ENCODE results near the gene MTX1. TPM values are rescaled to one million over a fixed set of nuclear protein-coding genes. Genes with fewer than 3 reads are reported as not detected.
"Not testable (repeated sequence)": the region's sequence is repeated elsewhere in the genome, so short reads cannot be mapped to it uniquely, and the experiment has no call there.

MTX1 gene
- total and polyA plus RNA-seq, 2 donors (not counting 1 experiment from before 2014, with no cell fraction given): 42.2 to 46.6 TPM

DNA sequence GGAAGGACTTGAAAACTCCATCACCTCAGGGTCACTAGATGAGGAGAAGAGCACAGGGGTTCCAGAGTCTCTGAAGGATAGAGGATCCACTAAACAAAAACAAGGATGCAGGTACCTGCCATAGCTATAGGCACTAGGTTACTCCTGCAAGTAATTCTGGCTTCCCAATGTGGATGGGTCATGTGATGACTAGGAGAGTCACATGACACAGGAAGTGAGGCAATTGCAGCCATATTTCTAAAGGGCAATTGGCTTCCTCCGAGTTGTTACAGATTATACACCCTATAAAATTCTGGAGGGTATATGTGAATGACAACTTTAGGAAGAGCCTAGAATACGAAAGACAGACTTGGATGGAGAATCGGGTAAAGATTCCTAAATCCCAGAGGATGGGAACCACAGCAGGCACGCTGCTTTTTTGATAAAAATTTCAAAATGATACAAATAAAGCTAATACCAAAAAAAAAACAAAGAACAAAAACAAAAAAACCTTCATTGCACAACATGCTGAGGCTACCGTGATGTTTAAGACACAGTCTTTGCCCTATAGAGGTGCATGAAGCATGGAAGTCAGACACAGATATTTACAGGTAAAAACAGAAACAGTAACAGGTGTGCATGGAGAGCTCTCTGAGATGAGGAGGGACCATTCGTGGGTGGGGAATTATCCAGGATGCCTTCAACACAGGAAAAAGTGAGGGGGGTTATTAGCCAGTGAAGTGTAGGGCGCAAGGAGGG is 10.5 kb downstream of the MTX1 start:
- Histone ChIP-seq H2AFZ (ENCODE audit: low read length) (peak overlapping the region; percentile 30), H3K9me3 (ENCODE audit: control insufficient read depth, insufficient read depth, low read depth, low read length) (no peaks in the 10 kb centered on the region), H3K9ac (ENCODE audit: insufficient read depth, low read length) (no peak overlapping the region), H3K4me1 (ENCODE audit: control insufficient read depth, extremely low read depth, insufficient read depth, low read length) (peaks cover 1% of the 10 kb centered on the region), H4K20me1 (ENCODE audit: control insufficient read depth, extremely low read depth, insufficient read depth, low read length) (no peaks in the 10 kb centered on the region), H3K27me3 (ENCODE audit: control insufficient read depth, insufficient read depth, low read length) (no peaks in the 10 kb centered on the region), H3K79me2 (ENCODE audit: control insufficient read depth, insufficient read depth, low read length) (no peaks in the 10 kb centered on the region), H3K36me3 (ENCODE audit: control insufficient read depth, insufficient read depth, low read length) (no peaks in the 10 kb centered on the region), H3K4me2 (ENCODE audit: extremely low read depth, insufficient read depth, low read length) (no peak overlapping the region), H3K4me3 (replicated peaks in 1 of 4; ENCODE audit: control extremely low read depth in 1 of 4, insufficient read depth in 1 of 4, low read depth in 3 of 4, low read length in 4 of 4) (peak overlapping the region in 1 of 4 experiments; percentile 43), H3K27ac (ENCODE audit: insufficient read depth, low read length) (no peak overlapping the region)
- DNase-seq (ENCODE audit: low read depth in 2 of 2): peak; percentile 44 to 82
- no peak for TF ChIP-seq EZH2 (IDR thresholded peaks at IDR 0.05; ENCODE audit: low read length, missing control alignments)
- TF ChIP-seq, protein P1, sequence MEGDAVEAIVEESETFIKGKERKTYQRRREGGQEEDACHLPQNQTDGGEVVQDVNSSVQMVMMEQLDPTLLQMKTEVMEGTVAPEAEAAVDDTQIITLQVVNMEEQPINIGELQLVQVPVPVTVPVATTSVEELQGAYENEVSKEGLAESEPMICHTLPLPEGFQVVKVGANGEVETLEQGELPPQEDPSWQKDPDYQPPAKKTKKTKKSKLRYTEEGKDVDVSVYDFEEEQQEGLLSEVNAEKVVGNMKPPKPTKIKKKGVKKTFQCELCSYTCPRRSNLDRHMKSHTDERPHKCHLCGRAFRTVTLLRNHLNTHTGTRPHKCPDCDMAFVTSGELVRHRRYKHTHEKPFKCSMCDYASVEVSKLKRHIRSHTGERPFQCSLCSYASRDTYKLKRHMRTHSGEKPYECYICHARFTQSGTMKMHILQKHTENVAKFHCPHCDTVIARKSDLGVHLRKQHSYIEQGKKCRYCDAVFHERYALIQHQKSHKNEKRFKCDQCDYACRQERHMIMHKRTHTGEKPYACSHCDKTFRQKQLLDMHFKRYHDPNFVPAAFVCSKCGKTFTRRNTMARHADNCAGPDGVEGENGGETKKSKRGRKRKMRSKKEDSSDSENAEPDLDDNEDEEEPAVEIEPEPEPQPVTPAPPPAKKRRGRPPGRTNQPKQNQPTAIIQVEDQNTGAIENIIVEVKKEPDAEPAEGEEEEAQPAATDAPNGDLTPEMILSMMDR (conservative IDR thresholded peaks at IDR 0.05 in 1 of 2, IDR thresholded peaks at IDR 0.05 in 1 of 2; ENCODE audit: low read depth in 1 of 2, low read length in 2 of 2): no peak

DNA sequence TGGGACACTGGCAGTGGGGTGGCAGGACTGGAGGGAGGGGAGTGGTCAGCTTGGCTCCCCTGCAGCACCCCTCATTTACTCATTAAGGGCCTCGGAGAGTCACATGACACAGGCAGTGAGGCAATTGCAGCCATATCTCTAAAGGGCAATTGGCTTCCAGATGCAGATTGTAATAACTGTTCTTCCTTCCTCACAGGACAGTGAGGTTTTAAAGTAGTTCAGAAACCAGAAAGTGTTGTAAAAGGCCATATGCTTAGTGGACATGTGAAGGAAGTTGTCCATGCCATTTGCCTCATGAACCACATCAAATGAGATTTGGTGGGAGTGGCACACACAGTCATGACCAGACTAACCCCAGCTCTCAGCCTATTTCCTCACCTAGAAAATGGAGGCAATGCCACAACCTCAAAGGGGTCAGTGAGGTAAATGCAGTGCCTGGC is 11.1 kb downstream of the MTX1 start:
- peak overlapping the region; percentile 30 for H2AFZ ChIP-seq (ENCODE audit: low read length)
- H3K36me3 ChIP-seq (ENCODE audit: control insufficient read depth, insufficient read depth, low read length): no peaks in the 10 kb centered on the region
- no peak overlapping the region for H3K9ac ChIP-seq (ENCODE audit: insufficient read depth, low read length)
- peaks cover 5% of the 10 kb centered on the region for H3K4me1 ChIP-seq (ENCODE audit: control insufficient read depth, extremely low read depth, insufficient read depth, low read length)
- no peak overlapping the region for H3K4me3 ChIP-seq (replicated peaks in 1 of 4; ENCODE audit: control extremely low read depth in 1 of 4, insufficient read depth in 1 of 4, low read depth in 3 of 4, low read length in 4 of 4)
- no peak overlapping the region for H3K27ac ChIP-seq (ENCODE audit: insufficient read depth, low read length)
- no peaks in the 10 kb centered on the region for H4K20me1 ChIP-seq (ENCODE audit: control insufficient read depth, extremely low read depth, insufficient read depth, low read length)
- peak in 1 of 2 donors; percentile 20 for DNase-seq (ENCODE audit: low read depth in 2 of 2)
- H3K4me2 ChIP-seq (ENCODE audit: extremely low read depth, insufficient read depth, low read length): no peak overlapping the region
- H3K9me3 ChIP-seq (ENCODE audit: control insufficient read depth, insufficient read depth, low read depth, low read length): no peaks in the 10 kb centered on the region
- H3K79me2 ChIP-seq (ENCODE audit: control insufficient read depth, insufficient read depth, low read length): no peaks in the 10 kb centered on the region
- TF ChIP-seq, protein P1 (conservative IDR thresholded peaks at IDR 0.05 in 1 of 2, IDR thresholded peaks at IDR 0.05 in 1 of 2; ENCODE audit: low read depth in 1 of 2, low read length in 2 of 2): no peak
- TF ChIP-seq EZH2 (IDR thresholded peaks at IDR 0.05; ENCODE audit: low read length, missing control alignments): no peak
- no peaks in the 10 kb centered on the region for H3K27me3 ChIP-seq (ENCODE audit: control insufficient read depth, insufficient read depth, low read length)

DNA sequence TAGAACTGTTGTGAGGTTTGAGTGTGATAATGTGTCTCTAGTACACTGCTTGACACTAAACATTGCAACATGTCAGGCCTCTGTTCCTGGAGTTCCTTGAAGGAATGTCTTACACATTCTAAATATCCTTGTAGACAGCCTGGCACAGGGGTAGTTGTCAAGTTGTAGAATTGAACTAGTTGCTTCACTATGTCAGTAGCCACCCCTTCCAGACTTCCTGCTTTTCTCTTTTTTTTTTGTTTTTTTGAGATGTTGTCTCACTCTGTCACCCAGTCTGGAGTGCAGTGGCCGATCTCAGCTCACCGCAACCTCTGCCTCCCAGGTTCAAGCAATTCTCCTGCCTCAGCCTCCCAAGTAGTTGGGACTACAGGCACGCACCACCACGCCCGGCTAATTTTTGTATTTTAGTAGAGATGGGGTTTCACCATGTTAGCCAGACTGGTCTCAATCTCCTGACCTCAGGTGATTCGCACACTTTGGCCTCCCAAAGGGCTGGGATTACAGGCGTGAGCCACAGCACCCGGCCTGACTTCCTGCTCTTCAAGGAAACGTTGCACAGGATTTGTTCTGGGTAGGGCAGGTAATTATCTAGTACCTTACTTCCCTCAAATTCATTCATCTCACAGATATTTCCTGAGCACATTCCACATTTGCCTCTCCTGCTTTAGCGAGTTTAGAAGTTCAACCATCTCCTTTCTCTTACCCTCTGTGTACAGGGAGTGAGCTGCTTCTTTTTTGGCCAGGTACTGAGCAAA is 11.9 kb downstream of the MTX1 start:
- DNase-seq (ENCODE audit: low read depth in 2 of 2); H3K27me3 ChIP-seq (ENCODE audit: control insufficient read depth, insufficient read depth, low read length); H3K9ac ChIP-seq (ENCODE audit: insufficient read depth, low read length); H3K4me3 ChIP-seq (replicated peaks in 1 of 4; ENCODE audit: control extremely low read depth in 1 of 4, insufficient read depth in 1 of 4, low read depth in 3 of 4, low read length in 4 of 4); H3K4me1 ChIP-seq (ENCODE audit: control insufficient read depth, extremely low read depth, insufficient read depth, low read length); H4K20me1 ChIP-seq (ENCODE audit: control insufficient read depth, extremely low read depth, insufficient read depth, low read length); H3K36me3 ChIP-seq (ENCODE audit: control insufficient read depth, insufficient read depth, low read length); H3K4me2 ChIP-seq (ENCODE audit: extremely low read depth, insufficient read depth, low read length); H3K27ac ChIP-seq (ENCODE audit: insufficient read depth, low read length); H3K9me3 ChIP-seq (ENCODE audit: control insufficient read depth, insufficient read depth, low read depth, low read length); H3K79me2 ChIP-seq (ENCODE audit: control insufficient read depth, insufficient read depth, low read length); H2AFZ ChIP-seq (ENCODE audit: low read length): not testable (repeated sequence)
